ENCODE measurements around the gene WTAP. TPM values are rescaled to one million over a fixed set of nuclear protein-coding genes. Genes with fewer than 3 reads are reported as not detected.
"Not testable (repeated sequence)": the region's sequence is repeated elsewhere in the genome, so short reads cannot be mapped to it uniquely, and the experiment has no call there.

Gene WTAP
- total RNA-seq, 4 donors from 2014 or later, result 32.6 to 119 (median 88.1) TPM

DNA sequence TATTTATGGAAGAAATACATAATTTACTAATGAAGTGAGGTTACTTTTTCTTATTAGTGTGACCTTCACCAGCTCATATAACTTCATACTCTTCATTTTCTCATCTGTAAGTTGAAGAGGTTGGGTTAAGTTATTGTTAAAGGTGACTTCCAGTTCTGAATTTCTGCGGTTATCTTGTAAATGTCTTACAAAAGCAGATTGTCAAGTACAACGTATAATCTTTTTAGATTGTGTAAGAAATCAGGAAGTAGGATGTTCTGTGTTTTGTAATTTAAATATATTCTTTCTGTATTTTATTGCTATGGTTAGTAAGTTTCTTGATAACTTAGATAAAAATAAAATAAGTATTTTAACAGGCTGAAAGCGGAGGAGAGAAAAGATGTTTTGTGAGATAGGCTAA, 12.0 kb downstream of the WTAP start:
- in situ Hi-C loops (cut with MboI; ENCODE audit: low pct_ligation_motif_present in 1 of 4, low pct_unique_long_range_greater_than_20kb in 1 of 4, low sequenced_read_pairs in 3 of 4), result no loop called here
- 51 to 58% methylated on average over 3 of the region's 3 CpGs for WGBS, 2 donors (ENCODE audit: low coverage in 1 of 2)
- H3K27me3 ChIP-seq, result no peaks in the 10 kb centered on the region
- TF ChIP-seq, protein P1, sequence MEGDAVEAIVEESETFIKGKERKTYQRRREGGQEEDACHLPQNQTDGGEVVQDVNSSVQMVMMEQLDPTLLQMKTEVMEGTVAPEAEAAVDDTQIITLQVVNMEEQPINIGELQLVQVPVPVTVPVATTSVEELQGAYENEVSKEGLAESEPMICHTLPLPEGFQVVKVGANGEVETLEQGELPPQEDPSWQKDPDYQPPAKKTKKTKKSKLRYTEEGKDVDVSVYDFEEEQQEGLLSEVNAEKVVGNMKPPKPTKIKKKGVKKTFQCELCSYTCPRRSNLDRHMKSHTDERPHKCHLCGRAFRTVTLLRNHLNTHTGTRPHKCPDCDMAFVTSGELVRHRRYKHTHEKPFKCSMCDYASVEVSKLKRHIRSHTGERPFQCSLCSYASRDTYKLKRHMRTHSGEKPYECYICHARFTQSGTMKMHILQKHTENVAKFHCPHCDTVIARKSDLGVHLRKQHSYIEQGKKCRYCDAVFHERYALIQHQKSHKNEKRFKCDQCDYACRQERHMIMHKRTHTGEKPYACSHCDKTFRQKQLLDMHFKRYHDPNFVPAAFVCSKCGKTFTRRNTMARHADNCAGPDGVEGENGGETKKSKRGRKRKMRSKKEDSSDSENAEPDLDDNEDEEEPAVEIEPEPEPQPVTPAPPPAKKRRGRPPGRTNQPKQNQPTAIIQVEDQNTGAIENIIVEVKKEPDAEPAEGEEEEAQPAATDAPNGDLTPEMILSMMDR (IDR thresholded peaks at IDR 0.05), result no peak
- TF ChIP-seq POLR2A (IDR thresholded peaks at IDR 0.05), result no peak
- TF ChIP-seq EP300 (IDR thresholded peaks at IDR 0.05; ENCODE audit: low read depth), result no peak
- no peak for TF ChIP-seq POLR2AphosphoS5 (IDR thresholded peaks at IDR 0.05)
- no peaks in the 10 kb centered on the region for H3K9me3 ChIP-seq
- H3K4me3 ChIP-seq, result no peak overlapping the region
- peak overlapping the region in 1 of 4 donors; percentile 48 for H3K27ac ChIP-seq
- no peak for DNase-seq
- peaks cover 0 to 43% (median 5%) of the 10 kb centered on the region in 4 donors for H3K4me1 ChIP-seq
- H3K36me3 ChIP-seq, result peaks cover 0 to 50% (median 20%) of the 10 kb centered on the region in 4 donors
- intact Hi-C loops (cut with DNase I; ENCODE audit: low total_unique reads), result no loop called here

DNA sequence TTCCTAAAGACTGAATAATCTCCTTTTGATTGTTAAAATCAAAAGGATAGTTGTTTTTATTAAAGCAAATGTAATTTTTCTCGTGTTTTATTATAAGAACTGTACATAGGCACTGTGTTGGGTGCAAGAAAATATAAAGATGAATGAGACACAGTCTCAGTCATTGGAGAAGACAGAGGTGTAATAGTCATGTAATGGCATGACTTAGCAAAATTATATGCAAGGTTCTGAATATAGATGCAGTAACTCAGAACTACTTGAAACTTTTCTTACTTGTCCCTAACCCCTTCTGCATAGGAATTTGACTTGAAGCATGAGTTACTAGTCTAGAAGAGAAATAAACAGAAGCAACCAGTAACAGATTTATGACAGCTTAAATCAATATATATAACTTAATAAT, 14.9 kb downstream of the WTAP start:
- H3K36me3 ChIP-seq, result peaks cover 0 to 73% (median 25%) of the 10 kb centered on the region in 4 donors
- no peaks in the 10 kb centered on the region for H3K27me3 ChIP-seq
- H3K4me3 ChIP-seq, result no peak overlapping the region
- H3K27ac ChIP-seq, result no peak overlapping the region
- WGBS, 2 donors (ENCODE audit: low coverage in 1 of 2), result 75 to 90% methylated on average over 1 of the region's 1 CpG
- in situ Hi-C loops (cut with MboI; ENCODE audit: low pct_ligation_motif_present in 1 of 4, low pct_unique_long_range_greater_than_20kb in 1 of 4, low sequenced_read_pairs in 3 of 4), result no loop called here
- H3K9me3 ChIP-seq, result no peaks in the 10 kb centered on the region
- TF ChIP-seq, protein P1 (IDR thresholded peaks at IDR 0.05), result no peak
- TF ChIP-seq EP300 (IDR thresholded peaks at IDR 0.05; ENCODE audit: low read depth) (no peak), POLR2AphosphoS5 (IDR thresholded peaks at IDR 0.05) (no peak)
- intact Hi-C loops (cut with DNase I; ENCODE audit: low total_unique reads), result no loop called here
- no peak for DNase-seq
- H3K4me1 ChIP-seq, result peaks cover 0 to 23% (median 0%) of the 10 kb centered on the region in 4 donors

DNA sequence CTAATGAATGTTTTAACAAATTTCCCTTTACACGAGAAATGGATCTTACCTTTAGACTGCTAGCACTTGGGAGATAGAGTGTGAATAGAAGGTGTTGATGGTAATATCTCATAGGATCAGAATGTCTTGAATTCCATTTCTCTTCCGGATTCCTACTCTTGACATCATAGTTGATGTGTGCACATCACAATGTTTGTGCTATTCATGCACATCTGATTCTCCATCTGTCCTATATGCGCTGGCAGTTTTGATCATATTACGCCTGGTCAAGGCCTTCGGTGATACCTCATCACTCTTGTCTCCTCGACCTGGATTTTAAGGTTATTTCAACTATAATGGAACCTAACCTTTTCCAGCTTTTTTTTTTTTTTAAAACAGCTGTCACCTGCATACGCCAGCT, 17.8 kb downstream of the WTAP start:
- WGBS, 2 donors (ENCODE audit: low coverage in 1 of 2), result 83 to 84% methylated on average over 7 of the region's 7 CpGs

DNA sequence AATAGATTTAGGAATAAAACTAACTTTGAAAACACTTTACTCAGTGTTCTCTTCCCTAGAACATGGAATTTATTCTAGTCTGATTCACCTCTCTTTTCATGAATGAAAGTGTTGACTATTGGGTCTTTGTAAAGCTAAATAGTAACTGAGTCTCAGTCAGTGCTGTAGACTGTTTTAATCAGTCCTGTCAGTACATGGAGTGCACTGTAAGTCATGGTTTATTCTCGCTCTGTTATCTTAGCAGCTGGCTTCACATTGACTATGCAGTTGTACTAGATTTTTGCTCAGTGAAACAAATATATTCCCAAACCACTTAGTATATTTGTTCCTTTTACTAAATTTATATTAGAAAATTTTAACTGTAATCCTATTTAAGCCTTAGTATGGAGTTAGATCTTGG, 19.5 kb downstream of the WTAP start:
- Histone ChIP-seq H3K4me3 (no peak overlapping the region), H3K27me3 (no peaks in the 10 kb centered on the region), H3K27ac (no peak overlapping the region), H3K36me3 (peaks cover 0 to 80% (median 25%) of the 10 kb centered on the region in 4 donors), H3K4me1 (no peaks in the 10 kb centered on the region), H3K9me3 (no peaks in the 10 kb centered on the region)
- intact Hi-C loops (cut with DNase I; ENCODE audit: low total_unique reads), result no loop called here
- no peak for DNase-seq
- TF ChIP-seq POLR2A (IDR thresholded peaks at IDR 0.05), result no peak
- TF ChIP-seq POLR2AphosphoS5 (IDR thresholded peaks at IDR 0.05), result no peak
- no peak for TF ChIP-seq EP300 (IDR thresholded peaks at IDR 0.05; ENCODE audit: low read depth)
- in situ Hi-C loops (cut with MboI; ENCODE audit: low pct_ligation_motif_present in 1 of 4, low pct_unique_long_range_greater_than_20kb in 1 of 4, low sequenced_read_pairs in 3 of 4), result no loop called here
- WGBS, 2 donors (ENCODE audit: low coverage in 1 of 2), result 89 to 100% methylated on average over 1 of the region's 1 CpG

More for the DNA sequence above, 17.8 kb downstream of the WTAP start:
- DNase-seq, result no peak
- Histone ChIP-seq H3K36me3 (peaks cover 0 to 72% (median 28%) of the 10 kb centered on the region in 4 donors), H3K27ac (no peak overlapping the region), H3K4me1 (peaks cover 0 to 2% (median 0%) of the 10 kb centered on the region in 4 donors), H3K9me3 (no peaks in the 10 kb centered on the region), H3K4me3 (no peak overlapping the region), H3K27me3 (no peaks in the 10 kb centered on the region)
- TF ChIP-seq EP300 (IDR thresholded peaks at IDR 0.05; ENCODE audit: low read depth), result no peak
- TF ChIP-seq POLR2A (IDR thresholded peaks at IDR 0.05), result no peak
- TF ChIP-seq, protein P1 (IDR thresholded peaks at IDR 0.05), result no peak
- no peak for TF ChIP-seq POLR2AphosphoS5 (IDR thresholded peaks at IDR 0.05)
- in situ Hi-C loops (cut with MboI; ENCODE audit: low pct_ligation_motif_present in 1 of 4, low pct_unique_long_range_greater_than_20kb in 1 of 4, low sequenced_read_pairs in 3 of 4), result no loop called here
- intact Hi-C loops (cut with DNase I; ENCODE audit: low total_unique reads), result no loop called here

DNA sequence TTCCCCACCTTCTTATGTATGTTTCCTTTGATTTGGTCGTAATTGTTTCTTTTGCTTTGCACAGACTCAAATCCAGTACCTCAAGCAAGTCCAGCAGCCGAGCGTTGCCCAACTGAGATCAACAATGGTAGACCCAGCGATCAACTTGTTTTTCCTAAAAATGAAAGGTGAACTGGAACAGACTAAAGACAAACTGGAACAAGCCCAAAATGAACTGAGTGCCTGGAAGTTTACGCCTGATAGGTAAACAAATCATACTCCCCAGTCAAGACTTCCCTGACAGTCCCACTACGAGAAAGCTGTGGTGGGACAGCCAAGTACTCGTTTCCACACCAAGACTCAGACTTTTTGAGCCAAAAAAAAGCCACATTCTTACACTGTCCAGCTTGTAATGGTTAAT, 20.8 kb downstream of the WTAP start:
- H3K27ac ChIP-seq; intact Hi-C loops (cut with DNase I; ENCODE audit: low total_unique reads); in situ Hi-C loops (cut with MboI; ENCODE audit: low pct_ligation_motif_present in 1 of 4, low pct_unique_long_range_greater_than_20kb in 1 of 4, low sequenced_read_pairs in 3 of 4); H3K4me3 ChIP-seq; H3K27me3 ChIP-seq; DNase-seq; H3K9me3 ChIP-seq; H3K4me1 ChIP-seq: not testable (repeated sequence)
- H3K36me3 ChIP-seq, result peaks cover 0 to 71% (median 24%) of the 10 kb centered on the region in 4 donors
- 78 to 88% methylated on average over 4 to 7 of the region's 7 CpGs for WGBS, 2 donors (ENCODE audit: low coverage in 1 of 2)

All from transverse colon (tissue), 4 donors.